Stimulated activated naive CD8-positive, alpha-beta T cell treated with anti-CD3 and anti-CD28 coated beads, Interleukin-15, amount 100 ng/mL, for 72 hours (primary cell): ENCODE data around the gene PTGFR.

Source experiments
- ATAC-seq: fragments of 150-1000 bp; cut with Tn5 transposase; 2 replicates; pipeline ENCODE4 v1.10.0; 2021; ENCODE audit warnings: mild to moderate bottlenecking, moderate library complexity
- DNase-seq, 2 donors: peaks; one replicate each; pipeline ENCODE4 v3.0.0; 2021 to 2022
- H3K27ac Mint-ChIP-seq, 2 donors: one replicate each; pipeline ENCODE4 v1.8.0; 2022; ENCODE audit warnings: mild to moderate bottlenecking in 2 of 2, mixed read lengths in 2 of 2, moderate library complexity in 2 of 2
- H3K27me3 Mint-ChIP-seq: one replicate; pipeline ENCODE4 v1.8.0; 2022; ENCODE audit warnings: mixed read lengths
- H3K4me1 Mint-ChIP-seq: one replicate; pipeline ENCODE4 v1.8.0; 2022; ENCODE audit warnings: mild to moderate bottlenecking, mixed read lengths
- H3K4me3 Mint-ChIP-seq, 2 donors: one replicate each; pipeline ENCODE4 v1.8.0; 2022; ENCODE audit warnings: mild to moderate bottlenecking in 2 of 2, mixed read lengths in 2 of 2, moderate library complexity in 1 of 2
- H3K9me3 Mint-ChIP-seq, 2 donors: one replicate each; pipeline ENCODE4 v1.8.0; 2022; ENCODE audit warnings: mixed read lengths in 2 of 2

PTGFR gene

DNA sequence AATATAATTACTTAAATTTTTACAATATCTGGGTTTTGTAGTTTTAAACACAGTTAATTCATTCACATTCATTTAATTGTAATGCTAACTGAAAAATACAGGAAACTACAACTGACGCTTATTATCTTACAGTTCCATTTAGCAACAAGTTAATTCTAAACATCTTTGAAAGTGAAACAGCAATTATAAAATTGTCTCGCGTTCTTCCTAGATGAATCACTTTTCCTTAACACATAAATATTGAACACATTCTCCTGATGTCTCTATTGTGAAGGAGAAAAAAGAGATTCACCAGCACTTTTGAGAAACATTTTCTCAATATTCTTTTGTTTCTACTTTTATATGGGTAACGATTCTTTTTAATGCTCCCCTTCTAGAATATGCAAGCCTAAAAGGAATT is 6.4 kb downstream of the PTGFR start:
- no peaks in the 10 kb centered on the region for H3K9me3 Mint-ChIP-seq
- H3K4me1 Mint-ChIP-seq = no peaks in the 10 kb centered on the region
- H3K27me3 Mint-ChIP-seq = peaks cover 10% of the 10 kb centered on the region
- no peak for DNase-seq
- no peak for ATAC-seq
- H3K27ac Mint-ChIP-seq = no peak overlapping the region
- no peak overlapping the region for H3K4me3 Mint-ChIP-seq

- DNase-seq (no peak), ATAC-seq (no peak)
- no peaks in the 10 kb centered on the region for H3K9me3 Mint-ChIP-seq
- no peak overlapping the region for H3K4me3 Mint-ChIP-seq
- no peaks in the 10 kb centered on the region for H3K4me1 Mint-ChIP-seq
- H3K27ac Mint-ChIP-seq = no peak overlapping the region
- no peaks in the 10 kb centered on the region for H3K27me3 Mint-ChIP-seq
Observed at GRCh38 chr1:78500529-78500928, 9.8 kb downstream of the PTGFR start.

GRCh38 chr1:78501203-78501602 is 10.4 kb downstream of the PTGFR start:
- Mint-ChIP-seq H3K4me1 (no peaks in the 10 kb centered on the region), H3K27ac (no peak overlapping the region), H3K27me3 (no peaks in the 10 kb centered on the region), H3K4me3 (no peak overlapping the region), H3K9me3 (no peaks in the 10 kb centered on the region)
- DNase-seq (no peak), ATAC-seq (no peak)

DNA sequence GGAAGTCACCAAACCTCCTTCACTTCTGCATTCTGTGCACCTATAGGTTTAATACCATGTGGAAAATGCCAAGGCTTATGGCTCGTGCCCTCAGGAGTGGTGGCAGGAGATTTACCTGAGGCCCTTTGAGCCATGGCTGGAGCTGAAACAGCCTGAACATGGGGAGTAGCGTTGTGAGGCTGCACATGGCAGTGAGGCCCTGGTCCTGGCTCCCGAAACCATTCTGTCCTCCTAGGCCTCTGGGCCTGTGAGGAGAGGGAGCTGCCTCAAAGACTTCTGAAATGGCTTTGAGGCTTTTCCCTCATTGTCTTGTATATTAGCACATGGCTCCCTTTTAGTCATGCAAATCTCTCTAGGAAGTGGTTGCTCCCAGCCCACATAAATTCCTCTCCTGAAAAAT is 20.6 kb downstream of the PTGFR start:
- no peak overlapping the region for H3K4me3 Mint-ChIP-seq
- no peaks in the 10 kb centered on the region for H3K27me3 Mint-ChIP-seq
- no peaks in the 10 kb centered on the region for H3K4me1 Mint-ChIP-seq
- DNase-seq (no peak), ATAC-seq (no peak)
- peaks cover 8 to 27% of the 10 kb centered on the region in 2 donors for H3K9me3 Mint-ChIP-seq
- H3K27ac Mint-ChIP-seq = no peak overlapping the region

- Mint-ChIP-seq H3K4me1 (no peaks in the 10 kb centered on the region), H3K9me3 (peaks cover 6 to 8% of the 10 kb centered on the region in 2 donors), H3K27me3 (no peaks in the 10 kb centered on the region), H3K4me3 (no peak overlapping the region), H3K27ac (no peak overlapping the region)
- ATAC-seq = no peak
- no peak for DNase-seq
Observed at GRCh38 chr1:78516716-78517115, 25.9 kb downstream of the PTGFR start.

GRCh38 chr1:78519446-78519845 is 28.7 kb downstream of the PTGFR start:
- Mint-ChIP-seq H3K27ac (no peak overlapping the region), H3K4me1 (no peaks in the 10 kb centered on the region), H3K27me3 (no peaks in the 10 kb centered on the region), H3K4me3 (no peak overlapping the region), H3K9me3 (no peaks in the 10 kb centered on the region)
- no peak for ATAC-seq
- DNase-seq = no peak

DNA sequence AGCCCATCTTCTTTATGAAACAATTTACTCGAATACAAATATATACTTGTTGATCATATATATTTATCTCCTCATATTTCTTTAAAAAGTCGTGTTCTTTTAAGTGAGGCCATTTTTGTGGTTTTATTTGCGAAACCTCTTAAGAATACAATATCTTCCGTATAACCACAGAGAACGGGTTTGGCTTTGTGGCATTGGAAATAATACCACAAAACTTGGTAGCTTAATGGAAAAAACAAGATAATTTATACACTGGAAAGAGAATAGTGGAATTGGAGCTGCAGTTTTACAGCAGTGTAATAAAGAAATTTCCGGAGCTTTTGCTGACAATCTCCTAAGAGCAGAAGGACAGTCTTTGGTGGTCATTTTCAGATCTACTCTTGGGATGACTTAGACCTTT is 29.4 kb downstream of the PTGFR start:
- Mint-ChIP-seq H3K4me1 (no peaks in the 10 kb centered on the region), H3K4me3 (no peak overlapping the region), H3K27me3 (no peaks in the 10 kb centered on the region), H3K9me3 (no peaks in the 10 kb centered on the region), H3K27ac (no peak overlapping the region)
- ATAC-seq (no peak), DNase-seq (no peak)

DNA sequence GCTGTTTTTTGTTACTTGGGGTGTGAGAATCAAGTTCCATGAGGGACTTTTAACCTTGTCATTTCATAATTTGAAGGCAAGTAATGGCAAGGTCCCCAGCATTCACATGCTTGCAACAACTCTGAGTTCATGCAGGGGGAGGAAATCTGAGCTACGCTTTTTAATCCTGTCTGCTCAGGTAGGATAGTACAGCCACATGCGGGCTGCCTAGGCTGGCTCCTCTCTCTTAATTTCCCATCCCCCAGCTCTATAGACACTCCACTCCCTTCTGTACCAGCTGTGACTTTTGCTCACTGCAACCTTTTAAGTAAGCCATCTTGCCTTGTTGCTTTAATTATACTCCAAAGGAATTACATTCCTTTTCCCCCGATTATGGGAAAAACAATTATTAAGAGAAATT is 30.1 kb downstream of the PTGFR start:
- DNase-seq (no peak), ATAC-seq (no peak)
- H3K4me1 Mint-ChIP-seq = no peaks in the 10 kb centered on the region
- H3K4me3 Mint-ChIP-seq = no peak overlapping the region
- no peaks in the 10 kb centered on the region for H3K27me3 Mint-ChIP-seq
- no peak overlapping the region for H3K27ac Mint-ChIP-seq
- no peaks in the 10 kb centered on the region for H3K9me3 Mint-ChIP-seq

- no peak overlapping the region for H3K4me3 Mint-ChIP-seq
- no peaks in the 10 kb centered on the region for H3K27me3 Mint-ChIP-seq
- H3K4me1 Mint-ChIP-seq = no peaks in the 10 kb centered on the region
- DNase-seq (no peak), ATAC-seq (no peak)
- H3K9me3 Mint-ChIP-seq = no peaks in the 10 kb centered on the region
- no peak overlapping the region for H3K27ac Mint-ChIP-seq
Observed at GRCh38 chr1:78522136-78522535, 31.4 kb downstream of the PTGFR start.

DNA sequence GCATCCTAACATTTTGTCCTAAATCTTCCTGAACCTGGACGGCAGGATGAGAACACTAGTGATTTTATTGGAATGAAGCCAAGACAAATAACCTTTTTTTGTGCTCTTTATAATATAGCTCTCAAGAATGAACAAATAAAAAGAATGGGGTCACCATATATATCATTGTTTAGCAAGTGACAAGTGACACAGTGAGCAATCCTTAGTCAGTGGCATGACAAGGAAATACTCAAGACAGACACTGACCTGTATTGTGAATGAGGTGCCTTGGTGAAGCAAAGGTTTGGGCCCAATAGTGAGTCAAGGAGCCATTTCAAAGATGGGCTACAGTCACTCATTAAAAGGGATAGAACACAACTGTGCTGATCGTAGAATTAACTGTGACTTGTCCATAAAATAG is 35.7 kb downstream of the PTGFR start:
- H3K27me3 Mint-ChIP-seq = no peaks in the 10 kb centered on the region
- H3K4me3 Mint-ChIP-seq = no peak overlapping the region
- H3K27ac Mint-ChIP-seq = no peak overlapping the region
- ATAC-seq (no peak), DNase-seq (no peak)
- no peaks in the 10 kb centered on the region for H3K9me3 Mint-ChIP-seq
- no peaks in the 10 kb centered on the region for H3K4me1 Mint-ChIP-seq

GRCh38 chr1:78527706-78528105 is 36.9 kb downstream of the PTGFR start:
- Mint-ChIP-seq H3K27me3 (no peaks in the 10 kb centered on the region), H3K9me3 (no peaks in the 10 kb centered on the region), H3K4me1 (no peaks in the 10 kb centered on the region), H3K27ac (no peak overlapping the region), H3K4me3 (no peak overlapping the region)
- ATAC-seq = no peak
- DNase-seq = no peak

- peaks cover 0 to 4% of the 10 kb centered on the region in 2 donors for H3K9me3 Mint-ChIP-seq
- H3K27me3 Mint-ChIP-seq = peaks cover 7% of the 10 kb centered on the region
- ATAC-seq (no peak), DNase-seq (no peak)
- H3K4me3 Mint-ChIP-seq = no peak overlapping the region
- no peaks in the 10 kb centered on the region for H3K4me1 Mint-ChIP-seq
- no peak overlapping the region for H3K27ac Mint-ChIP-seq
Observed at GRCh38 chr1:78533527-78533926, 42.8 kb downstream of the PTGFR start.

DNA sequence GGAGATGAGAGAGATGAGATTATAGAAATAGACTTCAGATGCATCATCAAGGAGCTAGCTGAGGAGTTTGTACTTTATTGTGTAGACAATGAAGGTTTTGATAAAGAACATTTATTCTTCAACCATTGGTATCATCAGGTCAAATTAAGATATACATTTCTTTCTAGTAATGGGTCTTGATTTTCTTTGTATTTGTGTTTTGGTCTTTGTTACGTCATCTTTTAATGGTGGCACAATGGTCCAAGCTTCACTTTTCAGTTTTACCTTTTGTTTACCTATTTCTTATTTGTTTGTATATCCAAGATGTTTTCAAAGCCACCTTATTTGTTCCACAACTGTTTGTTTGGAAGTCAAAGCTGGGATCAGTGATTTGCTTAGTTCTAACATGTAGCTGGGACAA is 44.5 kb downstream of the PTGFR start:
- no peak overlapping the region for H3K4me3 Mint-ChIP-seq
- ATAC-seq (no peak), DNase-seq (no peak)
- peaks cover 7% of the 10 kb centered on the region for H3K27me3 Mint-ChIP-seq
- H3K9me3 Mint-ChIP-seq = peaks cover 0 to 4% of the 10 kb centered on the region in 2 donors
- H3K27ac Mint-ChIP-seq = no peak overlapping the region
- no peaks in the 10 kb centered on the region for H3K4me1 Mint-ChIP-seq

DNA sequence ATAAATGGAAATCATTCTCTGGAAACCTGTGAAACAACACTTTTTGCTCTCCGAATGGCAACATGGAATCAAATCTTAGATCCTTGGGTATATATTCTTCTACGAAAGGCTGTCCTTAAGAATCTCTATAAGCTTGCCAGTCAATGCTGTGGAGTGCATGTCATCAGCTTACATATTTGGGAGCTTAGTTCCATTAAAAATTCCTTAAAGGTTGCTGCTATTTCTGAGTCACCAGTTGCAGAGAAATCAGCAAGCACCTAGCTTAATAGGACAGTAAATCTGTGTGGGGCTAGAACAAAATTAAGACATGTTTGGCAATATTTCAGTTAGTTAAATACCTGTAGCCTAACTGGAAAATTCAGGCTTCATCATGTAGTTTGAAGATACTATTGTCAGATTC is 45.7 kb downstream of the PTGFR start:
- DNase-seq (no peak), ATAC-seq (no peak)
- H3K9me3 Mint-ChIP-seq = peaks cover 0 to 6% of the 10 kb centered on the region in 2 donors
- no peak overlapping the region for H3K4me3 Mint-ChIP-seq
- peaks cover 7% of the 10 kb centered on the region for H3K27me3 Mint-ChIP-seq
- H3K4me1 Mint-ChIP-seq = no peaks in the 10 kb centered on the region
- H3K27ac Mint-ChIP-seq = no peak overlapping the region

DNA sequence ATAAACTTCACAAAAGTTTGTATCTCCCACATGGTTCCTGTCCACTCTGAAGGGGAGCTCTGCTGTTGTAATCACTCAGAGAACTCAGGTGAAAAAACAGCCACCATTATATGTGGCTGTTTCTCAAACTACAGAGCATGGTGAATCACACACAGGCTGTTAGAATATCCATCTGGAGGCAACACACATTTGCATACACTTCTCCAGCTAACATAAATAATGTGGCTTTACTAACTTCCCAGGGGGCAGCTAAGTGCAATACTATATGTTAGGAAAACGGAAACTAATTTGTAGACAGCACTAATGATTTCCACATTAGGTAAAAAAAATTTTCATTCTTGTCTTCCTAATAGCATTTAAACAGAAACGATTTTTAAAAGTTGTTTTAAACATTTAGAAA is 49.3 kb downstream of the PTGFR start:
- Mint-ChIP-seq H3K4me1 (no peaks in the 10 kb centered on the region), H3K9me3 (peaks cover 0 to 6% of the 10 kb centered on the region in 2 donors), H3K4me3 (no peak overlapping the region), H3K27ac (no peak overlapping the region), H3K27me3 (peaks cover 7% of the 10 kb centered on the region)
- DNase-seq = no peak
- no peak for ATAC-seq

DNA sequence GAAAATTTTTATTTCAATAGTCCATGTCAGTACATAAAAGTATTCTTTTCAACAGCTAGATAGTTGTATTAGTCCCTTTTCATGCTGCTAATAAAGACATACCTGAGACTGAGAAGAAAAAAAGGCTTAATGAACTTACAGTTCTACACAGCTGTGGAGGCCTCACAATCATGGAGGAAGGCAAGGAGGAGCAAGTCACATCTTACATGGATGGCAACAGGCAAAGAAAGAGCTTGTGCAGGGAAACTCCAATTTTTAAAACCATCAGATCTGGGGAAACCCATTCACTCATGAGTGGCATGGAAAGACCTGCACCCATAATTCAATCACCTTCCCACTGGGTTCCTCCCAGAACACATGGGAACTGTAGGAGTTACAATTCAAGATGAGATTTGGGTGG is 50.7 kb downstream of the PTGFR start:
- DNase-seq (no peak), ATAC-seq (no peak)
- no peak overlapping the region for H3K27ac Mint-ChIP-seq
- H3K4me1 Mint-ChIP-seq = no peaks in the 10 kb centered on the region
- H3K27me3 Mint-ChIP-seq = peaks cover 7% of the 10 kb centered on the region
- no peak overlapping the region for H3K4me3 Mint-ChIP-seq
- H3K9me3 Mint-ChIP-seq = peaks cover 0 to 4% of the 10 kb centered on the region in 2 donors

DNA sequence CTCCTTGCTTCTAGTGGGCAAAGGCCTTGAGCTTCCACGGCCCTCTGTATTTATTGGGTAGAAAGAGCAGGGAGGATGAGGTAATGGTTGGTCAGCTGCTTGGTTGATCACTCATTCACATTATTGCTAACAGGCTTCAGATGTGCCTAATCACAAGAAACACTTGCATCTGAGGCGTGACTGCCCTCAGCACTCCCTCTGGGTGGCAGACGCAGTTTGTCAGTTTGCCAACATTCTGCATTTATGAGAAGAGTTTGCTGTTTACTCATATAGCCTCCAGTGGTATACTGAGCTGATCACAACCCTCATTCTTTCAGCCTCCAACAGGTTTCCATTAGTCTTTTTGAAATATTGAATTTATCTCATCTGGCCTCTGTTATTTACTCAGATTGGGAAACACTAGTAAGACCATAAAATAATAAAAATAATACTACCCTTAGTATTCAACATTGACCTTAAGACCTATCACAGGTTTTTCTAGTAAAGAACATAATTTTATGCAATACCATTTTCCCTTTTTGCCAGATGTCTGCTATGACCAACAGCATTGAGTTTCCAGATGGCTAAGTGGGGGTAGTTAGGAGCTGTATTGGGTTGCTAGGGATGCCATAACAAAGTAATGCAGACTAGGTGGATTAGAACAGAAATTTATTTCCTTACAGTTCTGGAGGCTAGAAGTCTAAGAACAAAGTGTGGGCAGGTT is 53.3 kb downstream of the PTGFR start:
- DNase-seq = no peak
- Mint-ChIP-seq H3K9me3 (peaks cover 1 to 4% of the 10 kb centered on the region in 2 donors), H3K4me3 (no peak overlapping the region), H3K4me1 (no peaks in the 10 kb centered on the region), H3K27me3 (peaks cover 7% of the 10 kb centered on the region), H3K27ac (no peak overlapping the region)
- no peak for ATAC-seq
